Ishikawa (cell line): Measurements from ENCODE around the gene BCL2L13.

Experiments used
- EGR1 ChIP-seq: IDR thresholded peaks from 2 replicates; pipeline ENCODE4 v1.6.1; 2012
- EP300 ChIP-seq: IDR thresholded peaks from 2 replicates; pipeline ENCODE4 v1.6.1; 2012; ENCODE audit warnings: borderline replicate concordance
- FOXM1 ChIP-seq: IDR thresholded peaks from 2 replicates; pipeline ENCODE4 v1.6.1; 2012; ENCODE audit warnings: low read depth, borderline replicate concordance
- NFIC ChIP-seq: IDR thresholded peaks from 2 replicates; pipeline ENCODE4 v1.6.1; 2012
- RAD21 ChIP-seq: IDR thresholded peaks from 2 replicates; pipeline ENCODE4 v1.6.1; 2012; ENCODE audit warnings: low read depth
- TAF1 ChIP-seq: IDR thresholded peaks from 2 replicates; pipeline ENCODE4 v1.6.1; 2012; ENCODE audit warnings: low read depth, mild to moderate bottlenecking
- TCF12 ChIP-seq: IDR thresholded peaks from 2 replicates; pipeline ENCODE4 v1.6.1; 2012; ENCODE audit warnings: low read depth
- TEAD4 ChIP-seq: IDR thresholded peaks from 2 replicates; pipeline ENCODE4 v1.6.1; 2012
- TF ChIP-seq, protein P1 (sequence below): IDR thresholded peaks from 2 replicates; pipeline ENCODE4 v1.6.1; 2012; ENCODE audit warnings: low read depth, mild to moderate bottlenecking
- TF ChIP-seq, protein P2 (sequence below): IDR thresholded peaks from 2 replicates; pipeline ENCODE4 v1.6.1; 2012
- TF ChIP-seq, protein P3 (sequence below): IDR thresholded peaks from 2 replicates; pipeline ENCODE4 v1.6.1; 2012

DNA sequence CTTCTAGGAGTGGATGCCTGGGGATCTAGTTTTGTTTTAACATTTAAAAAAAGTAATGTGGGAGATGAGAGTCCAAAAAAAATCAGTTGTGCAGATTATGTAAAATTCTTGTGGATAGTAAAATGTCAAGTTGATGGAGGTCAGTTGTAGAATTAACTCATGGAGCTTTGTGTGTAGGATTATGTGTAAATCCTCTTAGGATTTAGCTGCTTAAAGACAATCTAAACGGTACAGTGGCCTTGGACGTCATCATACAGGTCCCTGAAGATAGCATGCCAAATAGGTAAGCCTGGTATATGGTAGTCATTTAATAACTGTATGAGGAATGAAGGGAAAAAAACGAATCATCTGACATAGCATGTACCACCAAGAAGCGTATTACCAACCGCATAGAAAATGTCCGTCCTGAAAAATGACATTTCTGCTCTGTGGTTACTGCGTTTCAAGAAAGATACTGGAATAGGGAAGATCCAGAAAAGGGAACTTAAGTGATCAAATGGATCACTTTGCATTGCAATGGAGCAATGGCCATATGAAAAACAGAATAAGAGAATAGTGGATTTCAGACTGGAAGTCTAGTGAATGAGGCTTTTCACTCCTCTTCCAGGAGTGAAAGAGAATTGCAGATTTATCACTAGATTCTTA, 61.3 kb downstream of the BCL2L13 start:
- TF ChIP-seq, protein P1, sequence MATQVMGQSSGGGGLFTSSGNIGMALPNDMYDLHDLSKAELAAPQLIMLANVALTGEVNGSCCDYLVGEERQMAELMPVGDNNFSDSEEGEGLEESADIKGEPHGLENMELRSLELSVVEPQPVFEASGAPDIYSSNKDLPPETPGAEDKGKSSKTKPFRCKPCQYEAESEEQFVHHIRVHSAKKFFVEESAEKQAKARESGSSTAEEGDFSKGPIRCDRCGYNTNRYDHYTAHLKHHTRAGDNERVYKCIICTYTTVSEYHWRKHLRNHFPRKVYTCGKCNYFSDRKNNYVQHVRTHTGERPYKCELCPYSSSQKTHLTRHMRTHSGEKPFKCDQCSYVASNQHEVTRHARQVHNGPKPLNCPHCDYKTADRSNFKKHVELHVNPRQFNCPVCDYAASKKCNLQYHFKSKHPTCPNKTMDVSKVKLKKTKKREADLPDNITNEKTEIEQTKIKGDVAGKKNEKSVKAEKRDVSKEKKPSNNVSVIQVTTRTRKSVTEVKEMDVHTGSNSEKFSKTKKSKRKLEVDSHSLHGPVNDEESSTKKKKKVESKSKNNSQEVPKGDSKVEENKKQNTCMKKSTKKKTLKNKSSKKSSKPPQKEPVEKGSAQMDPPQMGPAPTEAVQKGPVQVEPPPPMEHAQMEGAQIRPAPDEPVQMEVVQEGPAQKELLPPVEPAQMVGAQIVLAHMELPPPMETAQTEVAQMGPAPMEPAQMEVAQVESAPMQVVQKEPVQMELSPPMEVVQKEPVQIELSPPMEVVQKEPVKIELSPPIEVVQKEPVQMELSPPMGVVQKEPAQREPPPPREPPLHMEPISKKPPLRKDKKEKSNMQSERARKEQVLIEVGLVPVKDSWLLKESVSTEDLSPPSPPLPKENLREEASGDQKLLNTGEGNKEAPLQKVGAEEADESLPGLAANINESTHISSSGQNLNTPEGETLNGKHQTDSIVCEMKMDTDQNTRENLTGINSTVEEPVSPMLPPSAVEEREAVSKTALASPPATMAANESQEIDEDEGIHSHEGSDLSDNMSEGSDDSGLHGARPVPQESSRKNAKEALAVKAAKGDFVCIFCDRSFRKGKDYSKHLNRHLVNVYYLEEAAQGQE: no peak
- TF ChIP-seq RAD21 (no peak), TAF1 (no peak), EGR1 (no peak), EP300 (no peak), TEAD4 (no peak), FOXM1 (no peak), NFIC (no peak), TCF12 (no peak)
- TF ChIP-seq, protein P2, sequence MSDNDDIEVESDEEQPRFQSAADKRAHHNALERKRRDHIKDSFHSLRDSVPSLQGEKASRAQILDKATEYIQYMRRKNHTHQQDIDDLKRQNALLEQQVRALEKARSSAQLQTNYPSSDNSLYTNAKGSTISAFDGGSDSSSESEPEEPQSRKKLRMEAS: no peak
- TF ChIP-seq, protein P3, sequence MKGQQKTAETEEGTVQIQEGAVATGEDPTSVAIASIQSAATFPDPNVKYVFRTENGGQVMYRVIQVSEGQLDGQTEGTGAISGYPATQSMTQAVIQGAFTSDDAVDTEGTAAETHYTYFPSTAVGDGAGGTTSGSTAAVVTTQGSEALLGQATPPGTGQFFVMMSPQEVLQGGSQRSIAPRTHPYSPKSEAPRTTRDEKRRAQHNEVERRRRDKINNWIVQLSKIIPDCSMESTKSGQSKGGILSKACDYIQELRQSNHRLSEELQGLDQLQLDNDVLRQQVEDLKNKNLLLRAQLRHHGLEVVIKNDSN: no peak
